ENCODE data around the gene ADH4.
"Not testable (repeated sequence)": the region's sequence is repeated elsewhere in the genome, so short reads cannot be mapped to it uniquely, and the experiment has no call there.

The ADH4 gene

DNA sequence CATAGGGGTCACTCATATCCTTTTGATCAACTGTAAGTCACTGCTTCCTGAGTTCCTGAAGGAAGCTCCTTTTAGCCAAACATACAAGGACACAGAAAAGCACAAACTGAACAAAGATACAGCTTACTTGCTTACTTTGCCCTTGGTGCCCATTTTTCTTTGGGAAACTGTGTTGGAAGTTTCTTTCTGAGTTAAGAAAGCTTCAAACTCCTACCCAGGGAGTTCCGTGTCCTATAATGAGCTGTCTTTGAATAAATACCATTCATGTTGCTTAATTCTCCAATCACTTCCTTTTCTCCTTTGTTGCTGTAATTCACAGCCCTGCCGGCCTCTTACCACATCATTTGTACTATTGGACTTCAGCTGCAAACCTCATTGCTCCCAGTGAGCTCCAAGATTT, at the start of gene ADH4:
Gene ADH4 (minus strand): TSS at position 228 of the 400 bp plus-strand sequence. CDS start 75 bp downstream, at position 153.
- DNase-seq (ENCODE audit: low read depth): no peak

DNA sequence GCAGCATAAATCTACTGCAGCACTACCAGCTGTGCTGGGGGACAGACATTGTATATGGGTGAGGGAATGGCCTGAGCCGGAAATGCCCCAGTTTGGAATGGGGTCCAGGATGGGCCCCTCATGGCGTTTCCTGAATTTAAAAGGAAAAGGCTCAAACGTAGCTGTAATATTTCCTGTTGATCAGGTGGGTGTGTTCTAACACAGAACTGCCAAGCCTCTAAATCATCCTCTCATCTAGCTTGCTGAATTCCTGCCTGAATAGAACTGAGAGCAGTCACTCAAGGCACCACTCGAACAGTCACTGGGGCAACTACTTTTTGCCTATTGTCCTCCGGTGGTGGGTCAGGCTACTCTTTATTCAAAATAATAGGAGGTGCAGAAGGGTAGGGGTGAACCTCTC, 46.2 kb upstream of the ADH4 start:
- no peak for DNase-seq (ENCODE audit: low read depth)

DNA sequence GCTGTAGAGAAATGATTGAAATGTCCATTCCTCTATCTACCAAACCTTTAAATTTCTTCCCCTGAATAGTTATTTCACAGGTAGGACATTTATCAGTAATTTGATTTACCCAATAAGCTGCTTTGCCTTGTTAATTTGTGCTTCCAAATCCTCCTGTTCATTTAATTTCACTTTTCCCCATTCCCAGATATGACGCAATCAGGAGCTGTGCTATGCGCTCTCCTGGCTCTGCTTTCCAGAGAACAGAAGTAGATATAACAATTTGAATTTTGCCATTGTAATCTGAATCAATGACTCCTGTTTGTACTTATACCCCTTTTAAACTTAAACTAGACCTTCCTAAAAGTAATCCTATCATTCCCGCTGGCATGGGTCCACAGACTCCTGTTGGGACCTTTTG, 45.8 kb upstream of the ADH4 start:
- not testable (repeated sequence) for DNase-seq (ENCODE audit: low read depth)

DNA sequence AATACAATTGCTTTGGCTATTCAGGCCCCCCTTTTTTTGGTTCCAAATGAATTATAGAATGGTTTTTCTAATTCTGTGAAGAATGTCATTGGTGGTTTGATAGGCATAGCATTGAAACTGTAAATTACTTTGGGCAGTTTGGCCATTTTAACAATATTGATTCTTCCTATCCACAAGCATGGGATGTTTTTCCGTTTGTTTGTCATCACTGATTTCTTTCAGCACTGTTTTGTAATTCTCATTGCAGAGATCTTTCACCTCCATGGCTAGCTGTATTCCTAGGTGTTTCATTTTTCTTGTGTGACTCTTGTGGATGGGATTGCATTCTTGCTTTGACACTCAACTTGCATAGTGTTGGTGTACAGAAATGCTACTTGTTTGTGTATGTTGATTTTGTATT, 41.9 kb upstream of the ADH4 start:
- DNase-seq (ENCODE audit: low read depth): no peak

DNA sequence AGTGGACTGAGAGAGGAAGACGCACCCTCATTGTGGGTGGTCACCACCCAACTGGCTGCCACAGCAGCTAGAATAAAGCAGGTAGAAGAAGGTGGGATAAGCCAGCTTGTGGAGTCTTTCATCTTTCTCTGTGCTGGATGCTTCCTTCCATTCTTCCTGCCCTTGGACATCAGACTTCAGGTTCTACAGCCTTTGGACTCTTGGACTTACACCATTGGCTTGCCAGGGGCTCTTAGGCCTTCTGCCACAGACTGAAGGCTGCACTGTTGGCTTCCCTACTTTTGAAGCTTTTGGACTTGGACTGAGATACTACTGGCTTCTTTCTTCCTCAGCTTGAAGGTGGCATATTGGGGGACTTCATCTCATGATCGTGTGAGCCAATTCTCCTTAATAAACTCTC, 41.5 kb upstream of the ADH4 start:
- DNase-seq (ENCODE audit: low read depth): no peak

DNA sequence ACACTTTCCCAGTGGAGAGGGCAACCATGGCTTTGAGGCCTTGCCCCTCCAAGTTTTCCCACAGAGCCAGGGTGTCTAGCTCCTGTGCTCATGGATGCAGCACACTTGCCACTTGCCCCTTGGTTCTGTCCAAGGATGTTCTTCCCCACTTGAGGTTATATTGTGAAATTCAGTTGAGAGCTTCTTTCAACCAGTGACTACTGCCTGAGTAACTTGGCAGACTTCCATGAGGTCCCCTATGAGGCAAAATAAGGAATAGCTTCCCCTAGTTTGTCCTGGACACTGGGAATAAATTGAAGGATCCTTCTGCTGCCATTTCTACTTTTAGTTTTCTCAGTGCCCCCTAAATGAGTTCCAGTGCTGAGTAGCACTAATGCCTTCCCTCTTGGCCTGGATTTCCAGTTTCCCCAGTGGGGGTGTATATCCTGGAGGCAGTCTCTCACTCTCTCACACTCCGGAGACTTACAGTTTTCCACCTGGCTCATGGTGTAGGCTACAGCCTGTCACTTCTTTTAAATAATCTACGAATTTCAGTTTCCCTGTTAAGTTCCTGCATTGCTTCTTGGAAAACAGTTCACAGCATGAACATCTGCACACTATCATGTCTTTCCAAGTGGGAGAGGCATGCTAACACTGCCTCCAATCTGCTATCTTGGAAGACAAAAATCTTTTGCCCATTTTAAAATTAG, 36.4 kb upstream of the ADH4 start:
- DNase-seq (ENCODE audit: low read depth): no peak

DNA sequence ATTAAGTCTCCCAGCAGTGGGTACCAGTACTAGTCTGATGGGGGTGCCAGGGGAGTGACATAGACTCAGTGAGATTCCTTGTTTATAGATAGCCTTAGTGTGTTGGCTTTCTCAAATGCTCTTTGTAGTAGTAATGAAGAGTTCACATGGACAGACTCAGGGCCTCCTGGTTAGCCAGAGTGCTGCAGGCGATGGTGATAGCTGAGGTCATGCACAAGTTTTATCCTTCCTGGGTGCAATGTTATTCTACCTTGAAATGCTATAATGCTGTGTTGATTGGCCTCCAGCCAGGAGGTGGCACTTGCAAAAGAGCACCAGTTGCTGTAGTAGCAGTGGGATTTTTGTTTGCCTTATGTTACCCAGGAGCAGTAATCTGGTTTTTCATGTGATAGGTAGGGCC, 35.5 kb upstream of the ADH4 start:
- no peak for DNase-seq (ENCODE audit: low read depth)

DNA sequence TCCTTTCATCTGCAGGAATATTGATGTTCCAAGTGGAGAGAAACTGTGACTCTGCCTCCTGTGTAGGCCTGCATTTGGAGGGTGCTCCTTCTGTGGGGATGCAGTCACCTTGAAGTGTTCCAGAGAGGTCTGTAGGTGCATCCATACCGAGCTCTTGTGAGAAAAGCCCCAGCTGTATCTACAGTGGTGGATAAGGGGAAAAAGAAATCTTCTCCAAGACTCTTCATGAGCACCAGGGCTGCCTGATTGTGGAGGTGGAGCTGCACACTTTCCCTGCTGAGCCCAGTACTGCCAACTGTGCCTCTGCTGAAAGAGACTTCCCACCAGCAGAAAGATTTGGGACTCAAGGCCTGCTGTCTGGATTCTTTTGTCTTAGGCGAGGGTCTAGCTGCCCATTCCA, 35.1 kb upstream of the ADH4 start:
- no peak for DNase-seq (ENCODE audit: low read depth)

DNA sequence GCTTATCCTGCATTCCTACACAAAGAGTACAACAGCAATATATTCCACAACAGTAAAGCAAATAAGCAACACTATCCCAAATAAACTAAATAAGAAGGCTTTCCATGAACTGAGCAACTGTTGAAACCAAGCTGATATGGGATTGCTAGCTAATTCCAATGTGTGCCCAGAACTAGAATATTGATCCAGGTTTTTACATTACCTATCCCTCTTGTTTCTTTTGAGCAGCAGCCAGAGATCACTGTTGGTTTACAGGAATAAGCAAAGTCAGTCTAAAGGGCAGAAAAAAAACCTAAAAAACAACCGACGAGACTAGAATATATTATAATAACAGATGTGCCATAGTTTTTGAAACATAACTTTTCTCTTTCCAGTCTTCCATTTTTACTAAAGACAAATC, 22.4 kb upstream of the ADH4 start:
- no peak for DNase-seq (ENCODE audit: low read depth)

DNA sequence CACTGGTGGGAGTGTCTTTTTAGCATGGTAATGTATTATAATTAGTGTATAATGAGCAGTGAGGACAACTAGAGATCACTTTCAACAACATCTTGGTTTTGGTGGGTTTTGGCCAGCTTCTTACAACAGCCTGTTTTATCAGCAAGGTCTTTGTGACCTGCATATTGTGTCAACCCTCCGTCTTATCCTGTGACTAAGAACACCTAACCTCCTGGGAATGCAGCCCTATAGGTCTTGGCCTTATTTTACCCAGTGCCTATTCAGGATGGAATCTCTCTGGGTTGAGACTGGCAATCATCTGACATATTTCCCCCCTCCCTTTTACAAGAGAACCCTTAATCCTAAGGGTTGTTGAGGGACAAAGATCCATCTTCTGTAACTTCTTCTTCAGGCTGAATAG, 21.9 kb upstream of the ADH4 start:
- no peak for DNase-seq (ENCODE audit: low read depth)

DNA sequence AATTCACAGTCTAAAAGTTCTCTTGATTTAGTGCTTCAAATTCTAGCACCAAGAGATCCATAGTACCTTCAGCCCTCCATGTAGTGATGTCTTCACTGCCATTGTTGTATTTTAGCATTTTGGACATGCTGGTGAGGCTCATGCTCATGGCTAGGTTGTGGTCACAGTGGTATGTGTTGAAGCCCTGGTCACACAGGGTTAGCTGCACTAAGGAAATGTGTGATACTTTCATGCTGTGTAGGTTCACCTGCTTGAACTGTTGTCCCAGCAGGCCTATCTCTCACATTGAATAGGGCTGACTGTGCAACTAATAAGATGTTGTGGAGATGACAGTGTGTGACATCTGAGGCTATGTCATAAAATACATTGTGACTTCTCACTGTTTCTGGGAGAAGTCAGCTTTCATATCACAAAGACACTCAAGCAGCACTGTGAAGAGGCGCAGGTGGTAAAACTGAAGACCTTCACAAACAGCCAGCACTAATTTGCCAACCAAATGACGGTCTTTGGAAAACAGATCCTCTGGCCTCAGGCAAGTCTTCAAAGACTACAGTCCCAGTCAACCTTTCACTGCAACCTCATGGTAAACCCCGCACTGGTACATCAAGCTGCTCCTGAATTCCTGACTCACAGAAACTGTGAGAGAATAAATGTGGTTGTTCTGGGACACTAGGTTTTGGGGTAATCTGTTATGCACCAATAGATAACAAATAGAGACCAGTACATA, 17.4 kb upstream of the ADH4 start:
- no peak for DNase-seq (ENCODE audit: low read depth)

DNA sequence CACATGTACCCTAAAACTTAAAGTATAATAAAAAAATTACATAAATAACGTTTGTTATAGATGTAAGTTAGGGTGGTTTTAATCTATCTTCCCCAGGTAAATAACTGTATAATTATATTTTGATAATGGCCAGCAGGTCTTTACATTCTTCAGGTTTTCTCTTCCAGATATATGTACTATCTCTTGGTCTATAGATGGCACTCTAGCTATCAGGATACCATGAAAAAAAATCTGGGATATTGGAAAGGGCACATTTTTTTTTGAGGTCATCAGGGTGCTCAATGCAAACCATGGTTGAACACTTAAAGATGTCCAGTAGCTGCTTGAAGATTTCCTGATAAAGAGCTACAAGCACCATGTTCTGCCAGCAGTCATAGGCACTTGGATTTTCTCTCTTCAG, 15.6 kb upstream of the ADH4 start:
- DNase-seq (ENCODE audit: low read depth): no peak

DNA sequence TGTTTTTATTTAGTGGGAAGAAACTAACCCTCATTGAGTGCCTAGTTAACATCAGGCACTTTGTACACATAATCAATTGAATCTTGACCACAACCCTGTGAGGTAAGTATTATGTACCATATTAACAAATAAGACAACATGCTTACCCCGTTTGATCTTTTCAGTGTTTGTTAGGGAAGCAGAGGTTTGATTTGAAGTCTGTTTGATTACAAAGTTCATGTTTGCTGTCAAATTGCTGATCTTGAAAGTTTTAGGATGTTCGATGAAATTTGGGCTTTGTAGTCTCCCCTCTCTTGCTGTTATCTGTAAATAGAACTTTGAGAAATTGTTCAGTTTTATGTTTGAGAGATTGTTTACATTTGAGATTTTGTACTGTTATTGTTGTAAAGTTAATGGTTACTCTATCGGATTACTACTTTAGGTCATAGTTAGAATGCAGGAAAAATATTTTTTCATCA, 13.4 kb upstream of the ADH4 start:
- DNase-seq (ENCODE audit: low read depth): no peak

DNA sequence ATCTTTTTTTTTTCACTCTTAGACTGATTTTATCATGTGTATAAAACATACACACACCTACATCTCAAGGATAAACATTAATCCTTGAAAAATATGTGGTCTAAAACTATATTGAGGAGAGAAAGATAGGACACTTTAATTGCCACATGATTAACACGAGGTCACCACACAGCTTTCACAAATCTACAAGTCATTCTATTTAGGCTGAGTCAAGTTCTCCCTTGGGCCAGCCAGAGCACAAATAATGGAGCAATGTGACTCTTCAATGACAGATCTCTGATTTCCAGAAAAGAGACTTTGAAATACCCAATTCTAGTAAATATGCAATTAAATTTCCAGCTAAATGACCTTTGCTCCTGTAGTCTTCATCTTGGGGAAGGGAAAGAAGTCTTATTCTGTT, 12.9 kb upstream of the ADH4 start:
- DNase-seq (ENCODE audit: low read depth): no peak

DNA sequence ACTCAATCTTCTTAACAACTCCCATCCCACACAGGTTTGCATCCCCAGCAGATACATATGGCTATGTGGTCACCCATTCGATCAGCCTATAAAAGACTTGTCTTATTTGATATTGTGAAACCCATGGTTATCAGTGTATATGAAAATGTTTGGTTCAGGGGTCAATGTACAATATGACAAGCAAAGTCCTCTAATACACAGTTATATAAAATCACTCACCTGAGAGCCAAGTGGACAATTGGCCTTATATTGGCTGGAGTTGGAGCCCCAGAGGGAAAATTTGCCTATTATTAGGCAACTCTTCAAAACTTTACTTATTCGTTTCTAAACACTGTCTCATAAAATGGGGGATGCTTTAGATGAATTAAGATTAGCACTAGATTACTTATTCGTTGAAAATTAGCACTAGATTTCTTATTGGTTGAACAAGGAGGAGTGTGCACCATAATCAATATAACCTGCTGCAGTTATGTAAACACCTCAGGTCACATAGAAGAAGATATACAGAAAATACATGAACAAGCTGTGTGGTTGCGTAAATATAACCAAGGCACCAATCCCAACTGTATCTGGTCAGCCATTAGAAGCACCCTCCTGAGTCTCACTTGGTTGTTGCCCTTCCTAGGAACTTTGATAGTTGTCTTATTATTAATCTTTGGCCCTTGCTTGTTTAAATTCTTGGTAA, 10.7 kb upstream of the ADH4 start:
- DNase-seq (ENCODE audit: low read depth): no peak

DNA sequence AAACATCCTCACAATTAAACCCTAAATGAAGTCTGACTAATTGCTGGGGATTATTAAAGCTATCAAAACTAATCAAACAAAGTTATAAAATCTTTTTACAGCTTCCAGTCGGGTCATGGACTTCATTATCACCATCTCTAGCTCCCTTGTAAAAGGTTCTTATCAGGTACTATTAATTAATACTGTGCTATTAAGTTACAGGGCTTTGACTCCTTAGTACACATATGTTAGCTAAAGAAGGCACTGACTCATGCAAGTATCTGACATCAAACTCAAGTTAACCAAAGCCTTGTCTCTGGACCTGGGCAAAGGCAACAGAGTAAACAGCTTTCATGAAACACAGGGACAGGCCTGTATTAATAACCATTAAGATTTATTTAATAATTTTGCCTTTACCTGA, 7.9 kb upstream of the ADH4 start:
- no peak for DNase-seq (ENCODE audit: low read depth)

DNA sequence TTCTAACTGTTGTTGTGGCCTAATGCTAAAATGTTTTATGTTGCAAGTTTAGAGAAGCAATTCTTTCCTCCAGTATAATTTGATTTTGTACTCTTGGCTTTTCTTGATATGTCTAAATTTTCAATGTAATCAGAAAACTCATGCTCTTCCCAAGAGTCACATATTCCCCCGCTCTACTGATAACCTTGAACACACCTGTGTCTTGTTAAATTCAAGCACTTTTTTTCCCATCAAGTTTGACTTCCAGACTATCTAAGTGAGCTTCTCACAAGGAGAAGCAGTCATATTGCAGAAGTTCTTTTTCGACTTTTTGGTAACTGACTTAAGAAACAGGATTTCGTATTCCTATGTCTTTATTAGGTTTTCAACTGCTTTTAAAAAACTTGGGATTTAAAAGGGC, 7.4 kb upstream of the ADH4 start:
- DNase-seq (ENCODE audit: low read depth): no peak

DNA sequence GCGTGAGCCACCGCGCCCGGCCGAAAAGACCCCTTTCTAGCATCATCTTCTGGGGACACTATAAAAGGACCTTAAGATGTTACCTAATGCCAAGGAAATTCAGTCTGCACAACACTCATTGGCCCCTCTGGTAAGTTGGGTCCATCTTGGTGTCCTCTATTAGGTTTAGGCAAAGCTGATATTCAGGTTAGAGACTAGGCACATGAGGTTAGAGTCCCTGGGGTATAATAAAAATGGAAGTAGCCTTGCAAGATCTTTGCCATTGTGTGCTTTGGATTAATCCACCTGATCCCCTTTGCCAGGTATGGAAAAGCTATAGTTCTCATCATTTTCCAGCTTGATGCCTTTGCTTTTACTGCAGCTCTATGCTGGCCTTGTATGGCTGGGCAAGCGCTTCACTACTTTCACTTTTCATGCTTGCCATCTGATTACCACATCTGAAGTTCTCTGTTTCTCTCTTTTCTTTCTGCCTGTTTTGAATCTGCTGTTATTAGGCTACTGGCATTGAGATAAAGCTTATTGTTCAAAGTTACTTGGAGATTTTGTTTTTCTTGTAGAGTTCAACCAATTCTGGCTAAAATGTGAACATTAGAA, 5.4 kb upstream of the ADH4 start:
- no peak for DNase-seq (ENCODE audit: low read depth)

DNA sequence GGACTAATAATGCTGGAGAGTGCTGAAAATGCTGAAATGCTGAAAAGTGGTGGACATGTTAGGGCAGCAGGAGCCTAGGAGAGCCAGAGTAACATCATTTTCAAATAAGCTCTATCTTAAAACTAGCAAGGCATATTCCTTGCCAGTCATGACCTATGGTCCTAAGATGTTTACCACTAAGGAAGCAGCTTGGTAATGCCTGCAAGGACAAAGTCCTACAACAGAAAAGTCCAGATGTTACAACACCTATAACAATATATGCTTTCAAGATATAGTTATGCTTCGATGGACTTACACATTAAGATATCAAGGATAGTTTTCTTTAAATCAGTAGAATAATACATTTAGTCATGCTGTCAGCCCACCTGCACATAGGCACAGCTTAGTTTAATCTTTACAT, 4.5 kb upstream of the ADH4 start:
- no peak for DNase-seq (ENCODE audit: low read depth)

DNA sequence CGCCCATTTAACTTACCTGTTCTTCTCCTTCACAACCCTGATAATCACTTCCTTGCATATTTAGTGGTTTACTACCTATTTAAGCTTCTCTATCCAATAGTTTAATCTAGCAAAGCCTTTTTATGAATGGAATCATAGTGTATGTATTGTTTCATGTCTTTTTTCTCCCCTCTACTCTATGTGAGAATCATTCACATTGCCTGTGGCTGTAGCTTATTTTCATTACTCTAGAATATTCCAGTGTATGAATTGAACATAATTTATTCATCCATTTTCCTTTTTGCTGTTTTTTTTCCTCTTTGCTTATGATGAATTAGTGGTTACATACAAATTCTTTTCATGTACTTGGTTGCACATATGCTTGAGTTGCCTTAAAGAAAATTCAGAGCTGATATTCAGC, 490 bp upstream of the ADH4 start:
- DNase-seq (ENCODE audit: low read depth): no peak

DNA sequence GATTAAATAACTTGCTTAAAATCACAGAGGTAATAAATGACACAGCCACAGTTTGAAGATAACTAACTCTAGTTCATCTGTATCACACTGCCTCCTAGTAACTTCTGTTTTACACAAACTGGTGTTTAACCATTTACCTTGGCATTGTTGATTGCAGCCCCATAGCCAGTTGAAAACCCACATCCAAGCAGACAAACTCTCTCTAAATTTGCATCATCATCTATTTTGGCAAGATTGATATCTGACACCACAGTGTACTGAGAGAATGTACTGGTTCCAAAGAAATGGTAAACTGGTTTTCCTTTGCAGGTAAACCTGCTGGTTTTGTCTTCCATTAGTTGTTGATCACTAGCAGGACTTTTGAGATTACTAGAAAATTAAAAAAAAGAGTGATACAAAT, 7.8 kb downstream of the ADH4 start:
- DNase-seq (ENCODE audit: low read depth): no peak

DNA sequence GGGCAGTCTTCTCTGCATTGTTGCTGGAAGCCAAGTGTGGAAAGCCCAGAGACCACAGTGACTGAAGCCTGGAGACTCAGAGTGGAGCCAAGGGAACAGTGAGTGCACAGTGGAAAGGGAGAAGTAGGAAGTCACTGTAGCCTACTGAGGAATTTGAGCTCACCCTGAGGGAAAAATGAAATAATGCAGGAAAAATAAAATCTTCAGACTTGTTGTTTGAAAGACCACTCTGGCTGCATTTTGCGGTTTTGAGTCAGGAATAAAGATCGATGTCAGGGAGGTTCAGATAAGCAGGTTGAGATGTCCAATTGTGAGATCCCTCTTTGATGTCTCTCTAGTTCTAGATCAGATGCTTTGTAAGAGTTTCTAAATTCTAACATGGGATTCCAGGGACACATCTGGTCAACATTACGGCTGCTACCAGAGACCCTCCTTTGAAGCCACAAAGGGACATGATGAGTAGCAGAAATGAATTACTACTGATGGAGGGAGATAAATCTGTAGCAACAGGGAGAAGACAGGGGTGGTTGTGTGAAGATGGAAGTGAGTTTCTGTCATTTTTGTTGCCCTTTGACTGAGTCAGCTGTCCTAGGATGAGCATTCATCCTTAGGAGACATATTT, 8.4 kb downstream of the ADH4 start:
- DNase-seq (ENCODE audit: low read depth): no peak

DNA sequence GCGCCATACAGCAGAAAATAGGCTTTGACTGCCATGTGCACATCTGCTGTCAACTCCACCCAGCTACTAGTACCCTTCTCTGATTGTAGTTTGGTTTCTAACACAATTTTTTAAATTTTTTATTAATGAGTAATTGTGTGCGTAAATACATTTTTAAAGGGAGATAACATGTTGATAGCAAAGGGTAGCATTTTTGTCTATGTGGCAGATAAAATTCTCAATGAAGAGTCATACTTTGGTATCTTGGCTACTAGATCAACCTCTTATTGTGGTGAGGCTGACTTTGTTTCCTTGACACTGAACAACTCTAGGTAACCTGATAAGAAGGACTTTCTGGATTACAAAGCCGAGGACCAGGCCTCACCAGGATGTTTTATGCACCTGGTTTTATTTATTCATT, 9.5 kb downstream of the ADH4 start:
- no peak for DNase-seq (ENCODE audit: low read depth)
